ENCODE measurements around the gene USP15. TPM values are rescaled to one million over a fixed set of nuclear protein-coding genes. Genes with fewer than 3 reads are reported as not detected.

USP15 gene
- total RNA-seq, 1 experiment from 2014 or later = 52.6 TPM

GRCh38 chr12:62279058-62279457 is 18.9 kb downstream of the USP15 start:
- DNase-seq (ENCODE audit: extremely low read depth, low read depth) = no peak

- no peak for DNase-seq (ENCODE audit: extremely low read depth, low read depth)
These were observed 19.8 kb downstream of the USP15 start for GRCh38 chr12:62279961-62280360.

GRCh38 chr12:62282057-62282774 is 22.0 kb downstream of the USP15 start:
- no peak for DNase-seq (ENCODE audit: extremely low read depth, low read depth)

GRCh38 chr12:62284749-62285148 is 24.5 kb downstream of the USP15 start:
- no peak for DNase-seq (ENCODE audit: extremely low read depth, low read depth)

- DNase-seq (ENCODE audit: extremely low read depth, low read depth) = no peak
These were observed 25.1 kb downstream of the USP15 start for GRCh38 chr12:62285284-62285683.

GRCh38 chr12:62288328-62288727 is 28.1 kb downstream of the USP15 start:
- DNase-seq (ENCODE audit: extremely low read depth, low read depth) = no peak

- DNase-seq (ENCODE audit: extremely low read depth, low read depth) = no peak
These were observed 30.6 kb downstream of the USP15 start for GRCh38 chr12:62290846-62291245.

- no peak for DNase-seq (ENCODE audit: extremely low read depth, low read depth)
These were observed 31.9 kb downstream of the USP15 start for GRCh38 chr12:62291864-62292760.

- DNase-seq (ENCODE audit: extremely low read depth, low read depth) = no peak
These were observed 32.6 kb downstream of the USP15 start for GRCh38 chr12:62292761-62293344.

GRCh38 chr12:62294378-62294777 is 34.2 kb downstream of the USP15 start:
- DNase-seq (ENCODE audit: extremely low read depth, low read depth) = no peak

GRCh38 chr12:62296001-62296400 is 35.8 kb downstream of the USP15 start:
- DNase-seq (ENCODE audit: extremely low read depth, low read depth) = no peak

GRCh38 chr12:62297321-62297720 is 37.1 kb downstream of the USP15 start:
- no peak for DNase-seq (ENCODE audit: extremely low read depth, low read depth)

GRCh38 chr12:62299617-62300016 is 39.4 kb downstream of the USP15 start:
- DNase-seq (ENCODE audit: extremely low read depth, low read depth) = no peak

GRCh38 chr12:62301080-62301798 is 41.0 kb downstream of the USP15 start:
- no peak for DNase-seq (ENCODE audit: extremely low read depth, low read depth)

- no peak for DNase-seq (ENCODE audit: extremely low read depth, low read depth)
These were observed 41.6 kb downstream of the USP15 start for GRCh38 chr12:62301799-62302133.

GRCh38 chr12:62304560-62304959 is 44.4 kb downstream of the USP15 start:
- DNase-seq (ENCODE audit: extremely low read depth, low read depth) = no peak

GRCh38 chr12:62305778-62306177 is 45.6 kb downstream of the USP15 start:
- no peak for DNase-seq (ENCODE audit: extremely low read depth, low read depth)

GRCh38 chr12:62306569-62307530 is 46.6 kb downstream of the USP15 start:
- DNase-seq (ENCODE audit: extremely low read depth, low read depth) = no peak

- DNase-seq (ENCODE audit: extremely low read depth, low read depth) = no peak
These were observed 48.0 kb downstream of the USP15 start for GRCh38 chr12:62308201-62308600.

Measured in NCI-H460 (cell line).